CD4-positive, alpha-beta T cell treated with Interleukin-6 at 100 ng/mL for 8 hours (primary cell): Measurements from ENCODE around the gene EGLN3.
A peak's percentile ranks its signal among the peaks of the same experiment; 100 is the strongest.
"Not testable (repeated sequence)": the region's sequence is repeated elsewhere in the genome, so short reads cannot be mapped to it uniquely, and the experiment has no call there.

Experiments
- DNase-seq: peaks from one replicate; pipeline ENCODE4 v3.0.0-alpha.2; 2020; ENCODE audit warnings: mixed read lengths, low spot score

EGLN3 gene

GRCh38 chr14:33950320-33951182 is at the start of gene EGLN3:
Gene EGLN3, minus strand, starts transcription at chr14:33951074. Its CDS starts 322 bp downstream, at chr14:33950752.
- peak; percentile 49 for DNase-seq

- DNase-seq: no peak
These were observed 49.5 kb upstream of the EGLN3 start for GRCh38 chr14:34000396-34000795.

GRCh38 chr14:33999771-34000291 is 49.0 kb upstream of the EGLN3 start:
- DNase-seq: no peak

GRCh38 chr14:33997611-33998010 is 46.7 kb upstream of the EGLN3 start:
- DNase-seq: no peak

GRCh38 chr14:33996462-33996861 is 45.6 kb upstream of the EGLN3 start:
- no peak for DNase-seq

GRCh38 chr14:33993246-33993645 is 42.4 kb upstream of the EGLN3 start:
- DNase-seq: no peak

GRCh38 chr14:33992274-33993007 is 41.6 kb upstream of the EGLN3 start:
- no peak for DNase-seq

GRCh38 chr14:33990790-33991189 is 39.9 kb upstream of the EGLN3 start:
- DNase-seq: no peak

GRCh38 chr14:33987565-33988080 is 36.7 kb upstream of the EGLN3 start:
- no peak for DNase-seq

- no peak for DNase-seq
These were observed 35.9 kb upstream of the EGLN3 start for GRCh38 chr14:33986804-33987203.

- DNase-seq: no peak
These were observed 34.4 kb upstream of the EGLN3 start for GRCh38 chr14:33985242-33985641.

- no peak for DNase-seq
These were observed 28.9 kb upstream of the EGLN3 start for GRCh38 chr14:33979613-33980276.

GRCh38 chr14:33978892-33979612 is 28.2 kb upstream of the EGLN3 start:
- DNase-seq: no peak

GRCh38 chr14:33972583-33973081 is 21.8 kb upstream of the EGLN3 start:
- DNase-seq: no peak

GRCh38 chr14:33969846-33970245 is 19.0 kb upstream of the EGLN3 start:
- DNase-seq: not testable (repeated sequence)

GRCh38 chr14:33968722-33969121 is 17.8 kb upstream of the EGLN3 start:
- no peak for DNase-seq

- no peak for DNase-seq
These were observed 16.3 kb upstream of the EGLN3 start for GRCh38 chr14:33967138-33967537.

- no peak for DNase-seq
These were observed 15.4 kb upstream of the EGLN3 start for GRCh38 chr14:33966276-33966675.

- no peak for DNase-seq
These were observed 13.9 kb upstream of the EGLN3 start for GRCh38 chr14:33964599-33965317.

- no peak for DNase-seq
These were observed 13.0 kb upstream of the EGLN3 start for GRCh38 chr14:33963892-33964291.

GRCh38 chr14:33962466-33962865 is 11.6 kb upstream of the EGLN3 start:
- DNase-seq: not testable (repeated sequence)
